Spleen (tissue), 7 donors: ENCODE results near the gene ASH1L.

Source experiments
- CTCF ChIP-seq, 11 experiments: fragments of 200-600 bp in 7 of 11; fragments of 450-650 bp in 4 of 11; sonication (generic) in 4 of 11; IDR thresholded peaks in 8 of 11; conservative IDR thresholded peaks in 3 of 11; 1 replicate in 7 of 11; 2 replicates in 4 of 11; pipeline versions ENCODE4 v1.4.0 to v1.8.0; 2016 to 2021; ENCODE audit warnings: antibody characterized with exemption in 11 of 11, inconsistent platforms in 4 of 11, mild to moderate bottlenecking in 1 of 11
- POLR2A ChIP-seq, 3 donors: fragments of 450-650 bp; IDR thresholded peaks; one replicate each; pipeline ENCODE4 v1.5.1; 2017; ENCODE audit warnings: antibody characterized with exemption in 3 of 3, mild to moderate bottlenecking in 1 of 3
- POLR2AphosphoS5 ChIP-seq, 3 donors: sonication (generic); formaldehyde crosslinking; IDR thresholded peaks; one replicate each; pipeline ENCODE4 v1.5.1; 2017; ENCODE audit warnings: antibody characterized with exemption in 3 of 3
- donor health status: DM: no; HTN: no; CAD: no; lungs with moderate emphysema.
- donor health status: DM: no; HTN: no; CAD: no.
- donor health status: DM: no; HTN: no; CAD: no.

GRCh38 chr1:155327981-155328380, 234.6 kb downstream of the ASH1L start:
- TF ChIP-seq POLR2AphosphoS5 (IDR thresholded peaks at IDR 0.05) (no peak), CTCF (IDR thresholded peaks at IDR 0.05 in 8 of 11, conservative IDR thresholded peaks at IDR 0.05 in 3 of 11) (no peak), POLR2A (IDR thresholded peaks at IDR 0.05) (no peak)
